GM12878 (cell line): Measurements from ENCODE around the gene XPO5.

Experiments
- CTCF ChIP-seq, 3 experiments: IDR thresholded peaks in 2 of 3; conservative IDR thresholded peaks in 1 of 3; 2 replicates each; pipeline ENCODE4 v1.5.1; 2011; ENCODE audit warnings: low read depth in 3 of 3, low read length in 3 of 3, mild to moderate bottlenecking in 3 of 3, control low read depth in 2 of 3, moderate library complexity in 2 of 3, inconsistent platforms in 1 of 3, mixed read lengths in 1 of 3; ENCODE audit not compliant: control insufficient read depth in 2 of 3, insufficient read depth in 1 of 3; ENCODE audit errors: extremely low read depth in 1 of 3
- EGR1 ChIP-seq, 2 experiments: IDR thresholded peaks; 1 replicate in 1 of 2; 2 replicates in 1 of 2; pipeline ENCODE4 v1.6.1; 2011 to 2012; ENCODE audit warnings: low read depth in 2 of 2, low read length in 2 of 2, borderline replicate concordance in 1 of 2, mild to moderate bottlenecking in 1 of 2, moderate library complexity in 1 of 2
- FOS ChIP-seq: IDR thresholded peaks from 3 replicates; pipeline ENCODE4 v1.6.1; 2011; ENCODE audit warnings: borderline replicate concordance; ENCODE audit not compliant: insufficient read length; ENCODE audit errors: extremely low read depth
- FOXK2 ChIP-seq: fragments of 450-650 bp; IDR thresholded peaks from 2 replicates; pipeline ENCODE4 v1.6.1; 2017; ENCODE audit warnings: mild to moderate bottlenecking, moderate library complexity
- HCFC1 ChIP-seq: fragments of 150-350 bp; IDR thresholded peaks from 2 replicates; pipeline ENCODE4 v1.6.1; 2014; ENCODE audit warnings: low read length
- IRF5 ChIP-seq: fragments of 450-650 bp; IDR thresholded peaks from 2 replicates; pipeline ENCODE4 v1.6.1; 2017; ENCODE audit warnings: borderline replicate concordance
- KAT2A ChIP-seq: conservative IDR thresholded peaks from 2 replicates; pipeline ENCODE4 v1.6.1; 2011; ENCODE audit warnings: low read depth, low read length; ENCODE audit not compliant: control insufficient read depth
- RCOR1 ChIP-seq: conservative IDR thresholded peaks from 2 replicates; pipeline ENCODE4 v1.6.1; 2012; ENCODE audit warnings: low read depth, low read length, improper control_type of control experiment
- SIX5 ChIP-seq: IDR thresholded peaks from 2 replicates; pipeline ENCODE4 v1.6.1; 2011; ENCODE audit warnings: mild to moderate bottlenecking, low read depth, low read length, moderate library complexity; ENCODE audit not compliant: severe bottlenecking
- TARDBP ChIP-seq: IDR thresholded peaks from 2 replicates; pipeline ENCODE4 v1.6.1; 2016; ENCODE audit warnings: borderline replicate concordance
- ZNF274 ChIP-seq: IDR thresholded peaks from one replicate; pipeline ENCODE4 v1.8.0; 2011; ENCODE audit not compliant: insufficient read length, insufficient read depth

GRCh38 chr6:43516367-43516696, 59.5 kb downstream of the XPO5 start:
- TF ChIP-seq HCFC1: no peak
- TF ChIP-seq ZNF274: no peak
- no peak for TF ChIP-seq CTCF (IDR thresholded peaks at IDR 0.05 in 2 of 3, conservative IDR thresholded peaks at IDR 0.05 in 1 of 3; ENCODE audit: control insufficient read depth in 2 of 3, extremely low read depth in 1 of 3, insufficient read depth in 1 of 3, low read depth in 3 of 3, low read length in 3 of 3)
- no peak for TF ChIP-seq KAT2A
- no peak for TF ChIP-seq TARDBP
- TF ChIP-seq SIX5: no peak
- no peak for TF ChIP-seq FOS
- no peak for TF ChIP-seq EGR1 (IDR thresholded peaks at IDR 0.05; ENCODE audit: borderline replicate concordance in 1 of 2, low read depth in 2 of 2, low read length in 2 of 2)
- no peak for TF ChIP-seq RCOR1
- TF ChIP-seq IRF5: no peak
- TF ChIP-seq FOXK2: no peak
